IMR-90 (cell line): ENCODE data around the gene TTYH3. TPM values are rescaled to one million over a fixed set of nuclear protein-coding genes. Genes with fewer than 3 reads are reported as not detected.

ENCODE experiments used
- ATAC-seq: fragments of 200-7000 bp; cut with Tn5 transposase; 2 replicates; pipeline ENCODE4 v1.9.1; 2020; ENCODE audit warnings: low read depth, mild to moderate bottlenecking, moderate library complexity
- BruUV-seq: library from RNA; stranded (reverse); fragments of 400-500 nt; replicated peaks from 2 replicates; lab custom pipeline; 2021; lab: Mats Ljungman, UMichigan
- CTCF ChIA-PET: fragments of 300-600 bp; formaldehyde crosslinking; extraction: SDS; loops from one replicate; lab custom pipeline; 2021; ENCODE audit warnings: antibody characterized with exemption; lab: Yijun Ruan, JAX
- POLR2A ChIA-PET: fragments of 300-600 bp; sonication (Branson Sonifier 250); formaldehyde crosslinking; loops from one replicate; lab custom pipeline; 2022; ENCODE audit warnings: antibody characterized with exemption; ENCODE audit not compliant: unreplicated experiment; lab: Charles Lee
- DNase-seq: peaks from one replicate; pipeline ENCODE4 v3.0.0; 2013
- H2AFZ ChIP-seq: replicated peaks from 2 replicates; pipeline ENCODE3; 2013; ENCODE audit warnings: low read length, mild to moderate bottlenecking; ENCODE audit not compliant: poor library complexity
- H2AK5ac ChIP-seq: 2 replicates; pipeline ENCODE4 v1.6.1; 2013; ENCODE audit warnings: low read depth, low read length, inconsistent platforms
- H2AK9ac ChIP-seq: replicated peaks from 2 replicates; pipeline ENCODE3; 2013; ENCODE audit warnings: mild to moderate bottlenecking, low read depth, low read length, moderate library complexity; ENCODE audit not compliant: poor library complexity
- H2BK120ac ChIP-seq: 2 replicates; pipeline ENCODE4 v1.6.1; 2013; ENCODE audit warnings: low read depth, low read length, inconsistent platforms
- H2BK15ac ChIP-seq: 3 replicates; pipeline ENCODE4 v1.6.1; 2013; ENCODE audit warnings: low read depth, low read length, inconsistent platforms
- H2BK20ac ChIP-seq: 2 replicates; pipeline ENCODE4 v1.6.1; 2013; ENCODE audit warnings: low read depth, mild to moderate bottlenecking, inconsistent platforms, low read length, moderate library complexity
- H2BK5ac ChIP-seq: 2 replicates; pipeline ENCODE4 v1.6.1; 2013; ENCODE audit warnings: mild to moderate bottlenecking, low read depth, low read length, inconsistent platforms; ENCODE audit not compliant: poor library complexity, severe bottlenecking
- H3K14ac ChIP-seq: replicated peaks from 2 replicates; pipeline ENCODE4 v1.6.1; 2013; ENCODE audit warnings: low read depth, low read length, inconsistent platforms
- H3K18ac ChIP-seq: 2 replicates; pipeline ENCODE4 v1.6.1; 2013; ENCODE audit warnings: low read depth, low read length, control low read depth
- H3K23ac ChIP-seq: 2 replicates; pipeline ENCODE4 v1.6.1; 2013; ENCODE audit warnings: low read depth, low read length, inconsistent platforms
- H3K27ac ChIP-seq: 2 replicates; pipeline ENCODE4 v1.5.1; 2013; ENCODE audit warnings: mild to moderate bottlenecking, control low read depth, low read length; ENCODE audit not compliant: insufficient read depth
- H3K27me3 ChIP-seq: 2 replicates; pipeline ENCODE4 v1.6.1; 2013; ENCODE audit warnings: low read length; ENCODE audit not compliant: control insufficient read depth, insufficient read depth
- H3K36me3 ChIP-seq: 2 replicates; pipeline ENCODE4 v1.6.1; 2013; ENCODE audit warnings: low read length, mixed read lengths; ENCODE audit not compliant: control insufficient read depth, insufficient read depth
- H3K4ac ChIP-seq: 2 replicates; pipeline ENCODE4 v1.6.1; 2013; ENCODE audit warnings: low read depth, low read length, inconsistent platforms
- H3K4me1 ChIP-seq: 2 replicates; pipeline ENCODE4 v1.6.1; 2013; ENCODE audit warnings: low read length, mixed read lengths; ENCODE audit not compliant: control insufficient read depth, insufficient read depth
- H3K4me2 ChIP-seq: 2 replicates; pipeline ENCODE4 v1.6.1; 2013; ENCODE audit warnings: low read depth, mild to moderate bottlenecking, control low read depth, low read length, moderate library complexity
- H3K4me3 ChIP-seq: 2 replicates; pipeline ENCODE4 v1.5.1; 2013; ENCODE audit warnings: low read depth, mild to moderate bottlenecking, control low read depth, low read length, moderate library complexity; ENCODE audit not compliant: insufficient read depth
- H3K56ac ChIP-seq: 2 replicates; pipeline ENCODE4 v1.6.1; 2013; ENCODE audit warnings: low read length, inconsistent platforms; ENCODE audit not compliant: insufficient read depth; ENCODE audit errors: extremely low read depth
- H3K79me1 ChIP-seq, 2 experiments: 2 replicates each; pipeline ENCODE4 v1.6.1; 2013; ENCODE audit warnings: low read length in 2 of 2, inconsistent platforms in 1 of 2, low read depth in 1 of 2
- H3K9ac ChIP-seq: 2 replicates; pipeline ENCODE4 v1.6.1; 2013; ENCODE audit warnings: low read depth, low read length, control low read depth
- H3K9me1 ChIP-seq: 2 replicates; pipeline ENCODE4 v1.6.1; 2013; ENCODE audit warnings: low read length, inconsistent platforms; ENCODE audit not compliant: insufficient read depth
- H3K9me3 ChIP-seq: 2 replicates; pipeline ENCODE4 v1.6.1; 2013; ENCODE audit warnings: low read length; ENCODE audit not compliant: control insufficient read depth, insufficient read depth
- H4K20me1 ChIP-seq: 2 replicates; pipeline ENCODE4 v1.6.1; 2013; ENCODE audit warnings: low read length, inconsistent platforms; ENCODE audit not compliant: insufficient read depth
- H4K5ac ChIP-seq: 2 replicates; pipeline ENCODE4 v1.6.1; 2013; ENCODE audit warnings: mild to moderate bottlenecking, low read depth, low read length, control low read depth
- H4K8ac ChIP-seq, 2 experiments: 2 replicates each; pipeline ENCODE4 v1.6.1; 2013; ENCODE audit warnings: low read depth in 2 of 2, low read length in 2 of 2, control low read depth in 1 of 2, inconsistent platforms in 1 of 2
- H4K91ac ChIP-seq: 2 replicates; pipeline ENCODE4 v1.6.1; 2013; ENCODE audit warnings: low read depth, low read length, inconsistent platforms; ENCODE audit not compliant: insufficient read depth
- BHLHE40 ChIP-seq: fragments of 150-350 bp; IDR thresholded peaks from 2 replicates; pipeline ENCODE4 v1.6.1; 2016; ENCODE audit warnings: mild to moderate bottlenecking, low read depth, low read length
- CEBPB ChIP-seq: IDR thresholded peaks from 2 replicates; pipeline ENCODE4 v1.6.1; 2012; ENCODE audit warnings: low read depth, low read length, improper control_type of control experiment
- CHD1 ChIP-seq: IDR thresholded peaks from 2 replicates; pipeline ENCODE4 v1.6.1; 2012; ENCODE audit warnings: low read depth, low read length, improper control_type of control experiment
- CTCF ChIP-seq: conservative IDR thresholded peaks from 2 replicates; pipeline ENCODE4 v1.5.1; 2012; ENCODE audit warnings: mild to moderate bottlenecking, low read depth, low read length, improper control_type of control experiment
- FOS ChIP-seq: fragments of 150-350 bp; IDR thresholded peaks from 2 replicates; pipeline ENCODE4 v1.6.1; 2016; ENCODE audit warnings: low read depth, low read length
- MAFK ChIP-seq: IDR thresholded peaks from 2 replicates; pipeline ENCODE4 v1.6.1; 2012; ENCODE audit warnings: low read depth, low read length, improper control_type of control experiment
- MAZ ChIP-seq: IDR thresholded peaks from 2 replicates; pipeline ENCODE4 v1.6.1; 2012; ENCODE audit warnings: low read depth, mild to moderate bottlenecking, low read length, improper control_type of control experiment, moderate library complexity, borderline replicate concordance
- MXI1 ChIP-seq: IDR thresholded peaks from 2 replicates; pipeline ENCODE4 v1.6.1; 2012; ENCODE audit warnings: low read depth, mild to moderate bottlenecking, low read length, moderate library complexity, borderline replicate concordance
- NFE2L2 ChIP-seq: fragments of 150-350 bp; IDR thresholded peaks from 2 replicates; pipeline ENCODE4 v1.6.1; 2016; ENCODE audit warnings: low read depth, mild to moderate bottlenecking, low read length
- POLR2A ChIP-seq: IDR thresholded peaks from 2 replicates; pipeline ENCODE4 v1.6.1; 2012; ENCODE audit warnings: mild to moderate bottlenecking, low read depth, low read length
- RAD21 ChIP-seq: IDR thresholded peaks from 2 replicates; pipeline ENCODE4 v1.6.1; 2012; ENCODE audit warnings: low read length, improper control_type of control experiment
- RCOR1 ChIP-seq: IDR thresholded peaks from 2 replicates; pipeline ENCODE4 v1.6.1; 2012; ENCODE audit warnings: mild to moderate bottlenecking, low read length, improper control_type of control experiment; ENCODE audit not compliant: insufficient replicate concordance
- RFX5 ChIP-seq: IDR thresholded peaks from 2 replicates; pipeline ENCODE4 v1.8.0; 2012; ENCODE audit warnings: low read depth, mild to moderate bottlenecking, low read length, moderate library complexity
- SMC3 ChIP-seq: fragments of 150-350 bp; IDR thresholded peaks from 2 replicates; pipeline ENCODE4 v1.6.1; 2016; ENCODE audit warnings: low read depth, mild to moderate bottlenecking, antibody characterized with exemption, low read length, moderate library complexity
- USF2 ChIP-seq: fragments of 150-350 bp; IDR thresholded peaks from 2 replicates; pipeline ENCODE4 v1.6.1; 2017; ENCODE audit warnings: mild to moderate bottlenecking, antibody characterized with exemption, low read length, low read depth
- WGBS, 2 experiments: methylation state at CpG; one replicate each; pipeline versions ENCODE4 v1.1.5 to v1.1.7; 2013; ENCODE audit warnings: missing lambda C conversion rate in 2 of 2; ENCODE audit not compliant: insufficient read length in 1 of 2; ENCODE audit errors: extremely low coverage in 2 of 2; 5-methylcytosine and 5-hydroxymethylcytosine counted together
- dilution Hi-C: fragments of 300-500 bp; cut with HindIII; formaldehyde crosslinking; loops from one replicate; pipeline ENCODE4 v1.14.3; 2018; ENCODE audit warnings: low sequenced_read_pairs; ENCODE audit not compliant: unreplicated experiment
- in situ Hi-C: fragments of 300-500 bp; cut with MboI; formaldehyde crosslinking; loops from 3 replicates; pipeline ENCODE4 v1.14.3; 2019; ENCODE audit warnings: low sequenced_read_pairs, inconsistent platforms, mixed read lengths
- intact Hi-C: fragments of 100-400 bp; cut with micrococcal nuclease; formaldehyde crosslinking; loops from 2 replicates; pipeline ENCODE4 v1.10.0; 2022
- polyA plus RNA-seq, 3 experiments: library from polyadenylated mRNA; depleted of rRNA; stranded (reverse); fragments of >200 nt; gene quantifications; 2 replicates each; pipeline ENCODE4 v1.2.3, GENCODE V29; 2012; ENCODE audit warnings: low replicate concordance in 1 of 3
- total RNA-seq: library from RNA; depleted of rRNA; stranded (reverse); fragments of >200 nt; gene quantifications from 2 replicates; pipeline ENCODE4 v1.2.3, GENCODE V29; 2012
- TF ChIP-seq, protein P1 (sequence below): fragments of 150-350 bp; IDR thresholded peaks from 2 replicates; pipeline ENCODE4 v1.6.1; 2016; ENCODE audit warnings: low read depth, mild to moderate bottlenecking, low read length, moderate library complexity, borderline replicate concordance

Gene TTYH3
- total and polyA plus RNA-seq, 2 of the 4 experiments (the other 2 are of a cell fraction): 5.6 to 82.6 TPM

GRCh38 chr7:2657208-2657607 is 25.4 kb downstream of the TTYH3 start:
- no peak overlapping the region for H4K5ac ChIP-seq
- TF ChIP-seq BHLHE40 (no peak), FOS (no peak), USF2 (no peak), CTCF (no peak), RFX5 (no peak), NFE2L2 (no peak), CEBPB (no peak), MXI1 (no peak), CHD1 (no peak), POLR2A (no peak), SMC3 (no peak), MAZ (no peak), RAD21 (no peak), MAFK (no peak), RCOR1 (no peak)
- TF ChIP-seq, protein P1, sequence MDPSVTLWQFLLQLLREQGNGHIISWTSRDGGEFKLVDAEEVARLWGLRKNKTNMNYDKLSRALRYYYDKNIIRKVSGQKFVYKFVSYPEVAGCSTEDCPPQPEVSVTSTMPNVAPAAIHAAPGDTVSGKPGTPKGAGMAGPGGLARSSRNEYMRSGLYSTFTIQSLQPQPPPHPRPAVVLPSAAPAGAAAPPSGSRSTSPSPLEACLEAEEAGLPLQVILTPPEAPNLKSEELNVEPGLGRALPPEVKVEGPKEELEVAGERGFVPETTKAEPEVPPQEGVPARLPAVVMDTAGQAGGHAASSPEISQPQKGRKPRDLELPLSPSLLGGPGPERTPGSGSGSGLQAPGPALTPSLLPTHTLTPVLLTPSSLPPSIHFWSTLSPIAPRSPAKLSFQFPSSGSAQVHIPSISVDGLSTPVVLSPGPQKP: no peak
- H3K79me1 ChIP-seq: peaks cover 7 to 35% of the 10 kb centered on the region in 2 experiments; a peak in 2 of 4 replicates
- H2BK15ac ChIP-seq: no peak overlapping the region
- no peak overlapping the region for H3K27ac ChIP-seq
- BruUV-seq: no TSS peak
- no peak overlapping the region for H2AFZ ChIP-seq
- no peak overlapping the region for H2BK120ac ChIP-seq
- H4K8ac ChIP-seq: no peak overlapping the region
- H3K18ac ChIP-seq: no peak overlapping the region
- no peak overlapping the region for H3K56ac ChIP-seq
- H3K14ac ChIP-seq: no peak overlapping the region
- H3K4me2 ChIP-seq: no peak overlapping the region
- no peaks in the 10 kb centered on the region for H3K9me3 ChIP-seq
- no peak overlapping the region for H3K4me3 ChIP-seq
- WGBS, 2 experiments: no CpG with 5 or more reads among the region's 2 CpGs
- no peak overlapping the region; the same call in 1 of the 2 replicates for H2AK5ac ChIP-seq
- POLR2A ChIA-PET: interaction anchor here (0.6 kb wide), 1 partner anchor 51 kb away, joined by 11 read pairs; no protein-coding TSS in a partner anchor
- H3K23ac ChIP-seq: no peak overlapping the region
- CTCF ChIA-PET: no interaction called here
- H3K27me3 ChIP-seq: no peaks in the 10 kb centered on the region
- peaks cover 63% of the 10 kb centered on the region for H3K36me3 ChIP-seq
- intact Hi-C loops (no loop called here), in situ Hi-C loops (no loop called here), dilution Hi-C loops (no loop called here)
- H4K91ac ChIP-seq: no peak overlapping the region
- no peaks in the 10 kb centered on the region; the same call in 1 of the 2 replicates for H3K9me1 ChIP-seq
- H3K4me1 ChIP-seq: no peaks in the 10 kb centered on the region
- H4K20me1 ChIP-seq: peaks cover 28% of the 10 kb centered on the region
- no peak overlapping the region for H3K9ac ChIP-seq
- ATAC-seq (no peak), DNase-seq (no peak)
- H2BK5ac ChIP-seq: no peak overlapping the region
- H3K4ac ChIP-seq: no peak overlapping the region
- no peak overlapping the region for H2AK9ac ChIP-seq
- H2BK20ac ChIP-seq: no peak overlapping the region
